Measurements from ENCODE around the gene CDS2.

- TF ChIP-seq CTCF (IDR thresholded peaks at IDR 0.05) (no peak), POLR2A (IDR thresholded peaks at IDR 0.05) (no peak)
Measured at GRCh38 chr20:5122873-5123260, 3.9 kb upstream of the CDS2 start.

Measured in ovary (tissue), 3 donors.